Limb (tissue), 2 donors: ENCODE data around the gene PSMB8.

Experiments used
- DNase-seq, 2 donors: peaks; one replicate each; pipeline ENCODE4 v3.0.0-alpha.2; 2016; ENCODE audit errors: extremely low spot score in 2 of 2

Gene PSMB8

GRCh38 chr6:32857156-32857891 is 13.5 kb upstream of the PSMB8 start:
- DNase-seq = no peak

- DNase-seq = no peak
Measured at GRCh38 chr6:32855467-32856174, 11.8 kb upstream of the PSMB8 start.

- no peak for DNase-seq
Measured at GRCh38 chr6:32854376-32855178, 10.7 kb upstream of the PSMB8 start.

- peak; percentile 85 to 89 for DNase-seq
Measured at GRCh38 chr6:32853541-32854375, 9.9 kb upstream of the PSMB8 start, which contains the start of the genes PSMB9 and TAP1. Gene PSMB9 (plus strand): TSS chr6:32854192. CDS start chr6:32854230, 38 bp downstream. Gene TAP1 (minus strand): TSS chr6:32853704. CDS start chr6:32853636, 68 bp downstream.

- no peak for DNase-seq
Measured at GRCh38 chr6:32852844-32853540, 9.1 kb upstream of the PSMB8 start.

GRCh38 chr6:32852018-32852843 is 8.4 kb upstream of the PSMB8 start:
- DNase-seq = no peak

- DNase-seq = no peak
Measured at GRCh38 chr6:32851025-32851424, 7.2 kb upstream of the PSMB8 start.

- DNase-seq = no peak
Measured at GRCh38 chr6:32849126-32849525, 5.3 kb upstream of the PSMB8 start.

GRCh38 chr6:32847795-32848194 is 3.9 kb upstream of the PSMB8 start:
- no peak for DNase-seq

GRCh38 chr6:32847004-32847403 is 3.2 kb upstream of the PSMB8 start:
- DNase-seq = no peak

- no peak for DNase-seq
Measured at GRCh38 chr6:32845384-32845884, 1.6 kb upstream of the PSMB8 start.

GRCh38 chr6:32844839-32845383 is 1.1 kb upstream of the PSMB8 start:
- DNase-seq = no peak

GRCh38 chr6:32843331-32843978 is 392 bp downstream of the PSMB8 start:
- no peak for DNase-seq

GRCh38 chr6:32842690-32843089 is 1.2 kb downstream of the PSMB8 start:
- no peak for DNase-seq

GRCh38 chr6:32842021-32842650 is 1.7 kb downstream of the PSMB8 start:
- DNase-seq = no peak

GRCh38 chr6:32840604-32841246 is 3.1 kb downstream of the PSMB8 start:
- DNase-seq = no peak

- DNase-seq = no peak
Measured at GRCh38 chr6:32839356-32839755, 4.5 kb downstream of the PSMB8 start.
